C4-2B (cell line): ENCODE measurements around the gene L3MBTL4.

Experiments
- H3K27ac ChIP-seq: fragments of 450-650 bp; 2 replicates; pipeline ENCODE4 v1.5.1; 2017
- CTCF ChIP-seq: fragments of 450-650 bp; conservative IDR thresholded peaks from 2 replicates; pipeline ENCODE4 v1.5.1; 2017; ENCODE audit warnings: mild to moderate bottlenecking
- ZFX ChIP-seq: fragments of 450-650 bp; IDR thresholded peaks from 2 replicates; pipeline ENCODE4 v1.6.1; 2017

L3MBTL4 gene

GRCh38 chr18:6113650-6114049 is 301.1 kb downstream of the L3MBTL4 start:
- no peak overlapping the region for H3K27ac ChIP-seq
- TF ChIP-seq CTCF (no peak), ZFX (no peak)

GRCh38 chr18:6111726-6112125 is 303.0 kb downstream of the L3MBTL4 start:
- TF ChIP-seq CTCF: no peak
- no peak for TF ChIP-seq ZFX
- H3K27ac ChIP-seq: no peak overlapping the region

GRCh38 chr18:6109743-6110142 is 305.0 kb downstream of the L3MBTL4 start:
- TF ChIP-seq ZFX (no peak), CTCF (no peak)

GRCh38 chr18:6107794-6108193 is 306.9 kb downstream of the L3MBTL4 start:
- TF ChIP-seq CTCF (no peak), ZFX (no peak)
- no peak overlapping the region; the same call in 1 of the 2 replicates for H3K27ac ChIP-seq

More at GRCh38 chr18:6109743-6110142, 305.0 kb downstream of the L3MBTL4 start:
- H3K27ac ChIP-seq: no peak overlapping the region

GRCh38 chr18:6106091-6106685 is 308.5 kb downstream of the L3MBTL4 start:
- H3K27ac ChIP-seq: no peak overlapping the region
- no peak for TF ChIP-seq CTCF
- TF ChIP-seq ZFX: no peak

GRCh38 chr18:6103741-6104140 is 311.0 kb downstream of the L3MBTL4 start:
- H3K27ac ChIP-seq: no peak overlapping the region
- no peak for TF ChIP-seq CTCF
- no peak for TF ChIP-seq ZFX

- TF ChIP-seq ZFX (no peak), CTCF (no peak)
- no peak overlapping the region for H3K27ac ChIP-seq
These were observed 318.0 kb downstream of the L3MBTL4 start for GRCh38 chr18:6096730-6097129.
